GM13977 (cell line): ENCODE measurements around the gene C4A.

Experiments used
- DNase-seq: peaks from one replicate; pipeline ENCODE4 v3.0.0; 2012; ENCODE audit warnings: low spot score
- in situ Hi-C: fragments of 300-500 bp; cut with MboI; formaldehyde crosslinking; loops from one replicate; pipeline ENCODE4 v1.12.0; 2022; ENCODE audit warnings: low sequenced_read_pairs, low pct_unique_long_range_greater_than_20kb, mixed read lengths, inconsistent platforms; ENCODE audit not compliant: unreplicated experiment
- TF ChIP-seq, protein P1 (sequence below): IDR thresholded peaks from 2 replicates; pipeline ENCODE4 v1.5.1; 2012; ENCODE audit warnings: mild to moderate bottlenecking, control low read depth; ENCODE audit not compliant: insufficient read depth; ENCODE audit errors: extremely low read depth, missing control alignments

C4A gene

GRCh38 chr6:31945507-31946369 is 36.1 kb upstream of the C4A start, which contains the start of gene CFB:
TSS of gene CFB (plus strand) at chr6:31946095. CDS start at chr6:31946222, 127 bp downstream.
- TF ChIP-seq, protein P1, sequence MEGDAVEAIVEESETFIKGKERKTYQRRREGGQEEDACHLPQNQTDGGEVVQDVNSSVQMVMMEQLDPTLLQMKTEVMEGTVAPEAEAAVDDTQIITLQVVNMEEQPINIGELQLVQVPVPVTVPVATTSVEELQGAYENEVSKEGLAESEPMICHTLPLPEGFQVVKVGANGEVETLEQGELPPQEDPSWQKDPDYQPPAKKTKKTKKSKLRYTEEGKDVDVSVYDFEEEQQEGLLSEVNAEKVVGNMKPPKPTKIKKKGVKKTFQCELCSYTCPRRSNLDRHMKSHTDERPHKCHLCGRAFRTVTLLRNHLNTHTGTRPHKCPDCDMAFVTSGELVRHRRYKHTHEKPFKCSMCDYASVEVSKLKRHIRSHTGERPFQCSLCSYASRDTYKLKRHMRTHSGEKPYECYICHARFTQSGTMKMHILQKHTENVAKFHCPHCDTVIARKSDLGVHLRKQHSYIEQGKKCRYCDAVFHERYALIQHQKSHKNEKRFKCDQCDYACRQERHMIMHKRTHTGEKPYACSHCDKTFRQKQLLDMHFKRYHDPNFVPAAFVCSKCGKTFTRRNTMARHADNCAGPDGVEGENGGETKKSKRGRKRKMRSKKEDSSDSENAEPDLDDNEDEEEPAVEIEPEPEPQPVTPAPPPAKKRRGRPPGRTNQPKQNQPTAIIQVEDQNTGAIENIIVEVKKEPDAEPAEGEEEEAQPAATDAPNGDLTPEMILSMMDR = no peak
- in situ Hi-C loops = no loop called here
- no peak for DNase-seq

GRCh38 chr6:31946370-31946885 is 35.4 kb upstream of the C4A start:
- no peak for DNase-seq
- TF ChIP-seq, protein P1 = no peak
- in situ Hi-C loops = no loop called here

DNA sequence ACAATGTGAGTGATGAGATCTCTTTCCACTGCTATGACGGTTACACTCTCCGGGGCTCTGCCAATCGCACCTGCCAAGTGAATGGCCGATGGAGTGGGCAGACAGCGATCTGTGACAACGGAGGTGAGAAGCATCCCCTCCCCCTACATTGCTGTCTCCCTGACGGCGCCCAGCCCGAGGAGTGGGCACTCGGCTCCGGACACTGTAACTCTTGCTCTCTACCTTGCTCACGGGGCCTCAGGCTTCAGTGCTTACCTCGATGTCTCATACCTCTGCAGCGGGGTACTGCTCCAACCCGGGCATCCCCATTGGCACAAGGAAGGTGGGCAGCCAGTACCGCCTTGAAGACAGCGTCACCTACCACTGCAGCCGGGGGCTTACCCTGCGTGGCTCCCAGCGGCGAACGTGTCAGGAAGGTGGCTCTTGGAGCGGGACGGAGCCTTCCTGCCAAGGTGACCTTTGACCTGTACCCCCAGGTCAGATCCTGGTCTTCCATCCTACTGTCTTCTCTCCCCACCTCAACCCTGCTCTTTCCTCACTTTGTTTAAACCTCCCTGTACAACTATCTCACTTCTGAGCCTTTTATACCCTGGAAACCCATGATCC is 34.7 kb upstream of the C4A start:
- DNase-seq = no peak
- in situ Hi-C loops = no loop called here
- TF ChIP-seq, protein P1 = no peak

GRCh38 chr6:31947864-31948263 is 34.0 kb upstream of the C4A start:
- in situ Hi-C loops = no loop called here
- TF ChIP-seq, protein P1 = no peak

DNA sequence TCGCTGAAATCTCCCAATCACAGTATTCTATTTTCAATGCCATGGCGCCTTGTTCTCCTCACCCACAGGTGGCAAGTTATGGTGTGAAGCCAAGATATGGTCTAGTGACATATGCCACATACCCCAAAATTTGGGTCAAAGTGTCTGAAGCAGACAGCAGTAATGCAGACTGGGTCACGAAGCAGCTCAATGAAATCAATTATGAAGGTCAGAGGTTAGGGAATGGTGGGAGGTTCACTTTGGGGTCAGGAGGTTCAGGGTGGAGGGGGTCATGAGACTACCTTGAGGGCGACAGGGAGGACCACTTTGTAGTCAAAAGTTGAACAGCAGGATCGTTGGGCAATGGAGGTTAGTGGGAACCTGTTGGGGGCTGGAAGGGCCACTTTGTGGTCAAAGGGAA is 33.6 kb upstream of the C4A start:
- no peak for DNase-seq
- TF ChIP-seq, protein P1 = no peak
- in situ Hi-C loops = no loop called here

More at GRCh38 chr6:31947864-31948263, 34.0 kb upstream of the C4A start:
- no peak for DNase-seq

GRCh38 chr6:31948753-31949413 is 33.0 kb upstream of the C4A start:
- no peak for DNase-seq
- in situ Hi-C loops = no loop called here
- TF ChIP-seq, protein P1 = no peak
